GM23338 (cell line): Measurements from ENCODE around the gene HMGXB3. TPM values are rescaled to one million over a fixed set of nuclear protein-coding genes. Genes with fewer than 3 reads are reported as not detected.

ENCODE experiments used
- ATAC-seq: fragments of 200-7000 bp; cut with Tn5 transposase; 3 replicates; pipeline ENCODE4 v1.9.1; 2020
- DNase-seq: peaks from one replicate; pipeline ENCODE4 v3.0.0-alpha.2; 2015; ENCODE audit warnings: low spot score
- H2AFZ ChIP-seq: fragments of 200-600 bp; sonication (generic); 2 replicates; pipeline ENCODE4 v1.8.0; 2016; ENCODE audit warnings: antibody characterized with exemption, mild to moderate bottlenecking, moderate library complexity
- H3F3A ChIP-seq: fragments of 200-600 bp; sonication (generic); replicated peaks from 2 replicates; pipeline ENCODE4 v1.8.0; 2017; ENCODE audit warnings: antibody characterized with exemption, mixed run types, low read depth
- H3K27ac ChIP-seq: fragments of 200-600 bp; sonication (generic); 2 replicates; pipeline ENCODE4 v1.6.1; 2016; ENCODE audit warnings: low read depth
- H3K27me3 ChIP-seq: fragments of 200-600 bp; sonication (generic); 2 replicates; pipeline ENCODE4 v1.8.0; 2016; ENCODE audit warnings: mild to moderate bottlenecking, mixed run types, moderate library complexity; ENCODE audit not compliant: insufficient read depth
- H3K36me3 ChIP-seq: fragments of 200-600 bp; sonication (generic); 2 replicates; pipeline ENCODE4 v1.8.0; 2016; ENCODE audit warnings: mild to moderate bottlenecking; ENCODE audit not compliant: insufficient read depth
- H3K4me1 ChIP-seq: fragments of 200-600 bp; sonication (generic); 2 replicates; pipeline ENCODE4 v1.8.0; 2016; ENCODE audit warnings: mild to moderate bottlenecking, moderate library complexity; ENCODE audit not compliant: insufficient read depth
- H3K4me2 ChIP-seq: fragments of 200-600 bp; sonication (generic); 2 replicates; pipeline ENCODE4 v1.7.1; 2017; ENCODE audit warnings: mixed run types
- H3K4me3 ChIP-seq: fragments of 200-600 bp; sonication (generic); 2 replicates; pipeline ENCODE4 v1.6.1; 2016; ENCODE audit warnings: mixed run types
- H3K79me2 ChIP-seq: fragments of 200-600 bp; sonication (generic); replicated peaks from 2 replicates; pipeline ENCODE4 v1.8.0; 2017; ENCODE audit warnings: mild to moderate bottlenecking; ENCODE audit not compliant: insufficient read depth
- H3K9me2 ChIP-seq: fragments of 200-600 bp; sonication (generic); 2 replicates; pipeline ENCODE4 v1.8.0; 2017; ENCODE audit not compliant: insufficient read depth
- H4K20me1 ChIP-seq: fragments of 200-600 bp; sonication (generic); replicated peaks from 2 replicates; pipeline ENCODE4 v1.8.0; 2017; ENCODE audit warnings: mild to moderate bottlenecking; ENCODE audit not compliant: insufficient read depth
- H3K27ac Mint-ChIP-seq: 2 replicates; pipeline ENCODE4 v1.8.0; 2020; ENCODE audit warnings: inconsistent platforms, mild to moderate bottlenecking, moderate library complexity, mixed read lengths
- H3K27me3 Mint-ChIP-seq: 3 replicates; pipeline ENCODE4 v1.8.0; 2022; ENCODE audit warnings: low read depth, mild to moderate bottlenecking, moderate library complexity, mixed read lengths, inconsistent platforms; ENCODE audit not compliant: insufficient read depth, poor library complexity
- H3K36me3 Mint-ChIP-seq: 3 replicates; pipeline ENCODE4 v1.8.0; 2021; ENCODE audit warnings: low read depth, mild to moderate bottlenecking, inconsistent platforms, moderate library complexity, mixed read lengths
- H3K4me1 Mint-ChIP-seq: 3 replicates; pipeline ENCODE4 v1.8.0; 2020; ENCODE audit warnings: mild to moderate bottlenecking, inconsistent platforms, mixed read lengths
- H3K4me3 Mint-ChIP-seq: 3 replicates; pipeline ENCODE4 v1.8.0; 2021; ENCODE audit warnings: moderate library complexity, mild to moderate bottlenecking, inconsistent platforms, mixed read lengths
- H3K9me3 Mint-ChIP-seq: 3 replicates; pipeline ENCODE4 v1.8.0; 2020; ENCODE audit warnings: moderate library complexity, mild to moderate bottlenecking, inconsistent platforms, mixed read lengths
- CREB1 ChIP-seq: fragments of 250-450 bp; sonication (Bioruptor Pico); IDR thresholded peaks from 2 replicates; pipeline ENCODE4 v1.5.0; 2020; ENCODE audit warnings: low read depth, mild to moderate bottlenecking, moderate library complexity
- EZH2 ChIP-seq: fragments of 200-600 bp; sonication (generic); IDR thresholded peaks from one replicate; pipeline ENCODE4 v1.8.0; 2017; ENCODE audit warnings: antibody characterized with exemption, mild to moderate bottlenecking, low read depth; ENCODE audit not compliant: unreplicated experiment
- EZH2phosphoT487 ChIP-seq: fragments of 200-600 bp; sonication (generic); IDR thresholded peaks from one replicate; pipeline ENCODE4 v1.8.1; 2018; ENCODE audit warnings: antibody characterized with exemption; ENCODE audit not compliant: unreplicated experiment
- JUNB ChIP-seq: IDR thresholded peaks from one replicate; pipeline ENCODE4 v1.6.1; 2016; ENCODE audit warnings: antibody characterized with exemption; ENCODE audit not compliant: unreplicated experiment
- NANOG ChIP-seq: IDR thresholded peaks from 2 replicates; pipeline ENCODE4 v1.6.1; 2016; ENCODE audit warnings: antibody characterized with exemption, borderline replicate concordance
- POLR2AphosphoS5 ChIP-seq: IDR thresholded peaks from 2 replicates; pipeline ENCODE4 v1.6.1; 2016; ENCODE audit warnings: antibody characterized with exemption, low read depth
- STAT1 ChIP-seq: IDR thresholded peaks from one replicate; pipeline ENCODE4 v1.6.1; 2016; ENCODE audit warnings: antibody characterized with exemption; ENCODE audit not compliant: unreplicated experiment
- ZNF114 ChIP-seq: fragments of 250-450 bp; sonication (Bioruptor Pico); IDR thresholded peaks from 2 replicates; pipeline ENCODE4 v1.5.0; 2020; ENCODE audit warnings: mild to moderate bottlenecking, moderate library complexity
- ZNF331 ChIP-seq: fragments of 250-450 bp; sonication (Bioruptor Pico); IDR thresholded peaks from 2 replicates; pipeline ENCODE4 v1.5.0; 2020; ENCODE audit warnings: low read depth, mild to moderate bottlenecking, moderate library complexity
- polyA plus RNA-seq: library from polyadenylated mRNA; unstranded; fragments of >200 nt; fragmentation: Nextera tagmentation; extraction: Ambion mirVana; gene quantifications from 2 replicates; pipeline ENCODE4 v1.2.1, GENCODE V29; 2016
- total RNA-seq: library from RNA; depleted of rRNA; stranded (reverse); fragments of >200 nt; shearing (Covaris generic); gene quantifications from 2 replicates; pipeline ENCODE4 v1.2.3, GENCODE V29; 2014
- TF ChIP-seq, protein P1 (sequence below), 2 experiments: fragments of 200-600 bp in 1 of 2; sonication (generic) in 1 of 2; conservative IDR thresholded peaks; 2 replicates each; pipeline versions ENCODE4 v1.5.1 to v1.6.1; 2016 to 2017; ENCODE audit warnings: antibody characterized with exemption in 2 of 2, low read depth in 2 of 2, mild to moderate bottlenecking in 2 of 2, moderate library complexity in 1 of 2
- TF ChIP-seq, protein P2 (sequence below): IDR thresholded peaks from 2 replicates; pipeline ENCODE4 v1.6.1; 2016; ENCODE audit warnings: antibody characterized with exemption
- TF ChIP-seq, protein P3 (sequence below): fragments of 250-450 bp; sonication (Bioruptor Pico); IDR thresholded peaks from 2 replicates; pipeline ENCODE4 v1.5.0; 2020; ENCODE audit warnings: mild to moderate bottlenecking, moderate library complexity
- TF ChIP-seq, protein P4 (sequence below): IDR thresholded peaks from one replicate; pipeline ENCODE4 v1.6.1; 2018; ENCODE audit warnings: antibody characterized with exemption; ENCODE audit not compliant: unreplicated experiment

Gene HMGXB3
- total and polyA plus RNA-seq, 2 experiments from 2014 or later, result 9.4 to 37.9 TPM

DNA sequence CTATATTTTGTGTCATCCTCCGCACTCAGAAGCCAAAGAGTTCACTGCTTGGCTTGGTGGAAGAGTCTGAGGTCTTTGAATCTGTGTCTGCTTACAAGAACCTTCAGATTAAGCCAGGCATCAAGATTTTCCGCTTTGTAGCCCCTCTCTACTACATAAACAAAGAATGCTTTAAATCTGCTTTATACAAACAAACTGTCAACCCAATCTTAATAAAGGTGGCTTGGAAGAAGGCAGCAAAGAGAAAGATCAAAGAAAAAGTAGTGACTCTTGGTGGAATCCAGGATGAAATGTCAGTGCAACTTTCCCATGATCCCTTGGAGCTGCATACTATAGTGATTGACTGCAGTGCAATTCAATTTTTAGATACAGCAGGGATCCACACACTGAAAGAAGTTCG lies 19.3 kb upstream of the HMGXB3 start:
- H3K36me3 Mint-ChIP-seq, result no peaks in the 10 kb centered on the region
- no peaks in the 10 kb centered on the region for H3K4me1 Mint-ChIP-seq
- Histone ChIP-seq H3K9me2 (no peaks in the 10 kb centered on the region), H3K4me2 (no peak overlapping the region), H3F3A (no peaks in the 10 kb centered on the region), H3K36me3 (no peaks in the 10 kb centered on the region), H4K20me1 (no peaks in the 10 kb centered on the region), H3K79me2 (no peaks in the 10 kb centered on the region), H3K4me3 (no peak overlapping the region), H3K27me3 (no peaks in the 10 kb centered on the region), H3K4me1 (no peaks in the 10 kb centered on the region), H2AFZ (no peak overlapping the region), H3K27ac (no peak overlapping the region)
- no peaks in the 10 kb centered on the region for H3K27me3 Mint-ChIP-seq
- H3K9me3 Mint-ChIP-seq, result no peaks in the 10 kb centered on the region
- H3K4me3 Mint-ChIP-seq, result no peak overlapping the region
- DNase-seq (no peak), ATAC-seq (no peak)
- H3K27ac Mint-ChIP-seq, result no peak overlapping the region
- TF ChIP-seq, protein P1, sequence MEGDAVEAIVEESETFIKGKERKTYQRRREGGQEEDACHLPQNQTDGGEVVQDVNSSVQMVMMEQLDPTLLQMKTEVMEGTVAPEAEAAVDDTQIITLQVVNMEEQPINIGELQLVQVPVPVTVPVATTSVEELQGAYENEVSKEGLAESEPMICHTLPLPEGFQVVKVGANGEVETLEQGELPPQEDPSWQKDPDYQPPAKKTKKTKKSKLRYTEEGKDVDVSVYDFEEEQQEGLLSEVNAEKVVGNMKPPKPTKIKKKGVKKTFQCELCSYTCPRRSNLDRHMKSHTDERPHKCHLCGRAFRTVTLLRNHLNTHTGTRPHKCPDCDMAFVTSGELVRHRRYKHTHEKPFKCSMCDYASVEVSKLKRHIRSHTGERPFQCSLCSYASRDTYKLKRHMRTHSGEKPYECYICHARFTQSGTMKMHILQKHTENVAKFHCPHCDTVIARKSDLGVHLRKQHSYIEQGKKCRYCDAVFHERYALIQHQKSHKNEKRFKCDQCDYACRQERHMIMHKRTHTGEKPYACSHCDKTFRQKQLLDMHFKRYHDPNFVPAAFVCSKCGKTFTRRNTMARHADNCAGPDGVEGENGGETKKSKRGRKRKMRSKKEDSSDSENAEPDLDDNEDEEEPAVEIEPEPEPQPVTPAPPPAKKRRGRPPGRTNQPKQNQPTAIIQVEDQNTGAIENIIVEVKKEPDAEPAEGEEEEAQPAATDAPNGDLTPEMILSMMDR (conservative IDR thresholded peaks at IDR 0.05; ENCODE audit: low read depth in 2 of 2), result no peak
- TF ChIP-seq CREB1 (CRISPR knock-in tag), result no peak
- TF ChIP-seq STAT1, result no peak
- TF ChIP-seq EZH2, result no peak
- TF ChIP-seq, protein P2, sequence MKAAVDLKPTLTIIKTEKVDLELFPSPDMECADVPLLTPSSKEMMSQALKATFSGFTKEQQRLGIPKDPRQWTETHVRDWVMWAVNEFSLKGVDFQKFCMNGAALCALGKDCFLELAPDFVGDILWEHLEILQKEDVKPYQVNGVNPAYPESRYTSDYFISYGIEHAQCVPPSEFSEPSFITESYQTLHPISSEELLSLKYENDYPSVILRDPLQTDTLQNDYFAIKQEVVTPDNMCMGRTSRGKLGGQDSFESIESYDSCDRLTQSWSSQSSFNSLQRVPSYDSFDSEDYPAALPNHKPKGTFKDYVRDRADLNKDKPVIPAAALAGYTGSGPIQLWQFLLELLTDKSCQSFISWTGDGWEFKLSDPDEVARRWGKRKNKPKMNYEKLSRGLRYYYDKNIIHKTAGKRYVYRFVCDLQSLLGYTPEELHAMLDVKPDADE, result no peak
- no peak for TF ChIP-seq ZNF114 (CRISPR knock-in tag)
- TF ChIP-seq NANOG, result no peak
- no peak for TF ChIP-seq EZH2phosphoT487
- TF ChIP-seq, protein P3, sequence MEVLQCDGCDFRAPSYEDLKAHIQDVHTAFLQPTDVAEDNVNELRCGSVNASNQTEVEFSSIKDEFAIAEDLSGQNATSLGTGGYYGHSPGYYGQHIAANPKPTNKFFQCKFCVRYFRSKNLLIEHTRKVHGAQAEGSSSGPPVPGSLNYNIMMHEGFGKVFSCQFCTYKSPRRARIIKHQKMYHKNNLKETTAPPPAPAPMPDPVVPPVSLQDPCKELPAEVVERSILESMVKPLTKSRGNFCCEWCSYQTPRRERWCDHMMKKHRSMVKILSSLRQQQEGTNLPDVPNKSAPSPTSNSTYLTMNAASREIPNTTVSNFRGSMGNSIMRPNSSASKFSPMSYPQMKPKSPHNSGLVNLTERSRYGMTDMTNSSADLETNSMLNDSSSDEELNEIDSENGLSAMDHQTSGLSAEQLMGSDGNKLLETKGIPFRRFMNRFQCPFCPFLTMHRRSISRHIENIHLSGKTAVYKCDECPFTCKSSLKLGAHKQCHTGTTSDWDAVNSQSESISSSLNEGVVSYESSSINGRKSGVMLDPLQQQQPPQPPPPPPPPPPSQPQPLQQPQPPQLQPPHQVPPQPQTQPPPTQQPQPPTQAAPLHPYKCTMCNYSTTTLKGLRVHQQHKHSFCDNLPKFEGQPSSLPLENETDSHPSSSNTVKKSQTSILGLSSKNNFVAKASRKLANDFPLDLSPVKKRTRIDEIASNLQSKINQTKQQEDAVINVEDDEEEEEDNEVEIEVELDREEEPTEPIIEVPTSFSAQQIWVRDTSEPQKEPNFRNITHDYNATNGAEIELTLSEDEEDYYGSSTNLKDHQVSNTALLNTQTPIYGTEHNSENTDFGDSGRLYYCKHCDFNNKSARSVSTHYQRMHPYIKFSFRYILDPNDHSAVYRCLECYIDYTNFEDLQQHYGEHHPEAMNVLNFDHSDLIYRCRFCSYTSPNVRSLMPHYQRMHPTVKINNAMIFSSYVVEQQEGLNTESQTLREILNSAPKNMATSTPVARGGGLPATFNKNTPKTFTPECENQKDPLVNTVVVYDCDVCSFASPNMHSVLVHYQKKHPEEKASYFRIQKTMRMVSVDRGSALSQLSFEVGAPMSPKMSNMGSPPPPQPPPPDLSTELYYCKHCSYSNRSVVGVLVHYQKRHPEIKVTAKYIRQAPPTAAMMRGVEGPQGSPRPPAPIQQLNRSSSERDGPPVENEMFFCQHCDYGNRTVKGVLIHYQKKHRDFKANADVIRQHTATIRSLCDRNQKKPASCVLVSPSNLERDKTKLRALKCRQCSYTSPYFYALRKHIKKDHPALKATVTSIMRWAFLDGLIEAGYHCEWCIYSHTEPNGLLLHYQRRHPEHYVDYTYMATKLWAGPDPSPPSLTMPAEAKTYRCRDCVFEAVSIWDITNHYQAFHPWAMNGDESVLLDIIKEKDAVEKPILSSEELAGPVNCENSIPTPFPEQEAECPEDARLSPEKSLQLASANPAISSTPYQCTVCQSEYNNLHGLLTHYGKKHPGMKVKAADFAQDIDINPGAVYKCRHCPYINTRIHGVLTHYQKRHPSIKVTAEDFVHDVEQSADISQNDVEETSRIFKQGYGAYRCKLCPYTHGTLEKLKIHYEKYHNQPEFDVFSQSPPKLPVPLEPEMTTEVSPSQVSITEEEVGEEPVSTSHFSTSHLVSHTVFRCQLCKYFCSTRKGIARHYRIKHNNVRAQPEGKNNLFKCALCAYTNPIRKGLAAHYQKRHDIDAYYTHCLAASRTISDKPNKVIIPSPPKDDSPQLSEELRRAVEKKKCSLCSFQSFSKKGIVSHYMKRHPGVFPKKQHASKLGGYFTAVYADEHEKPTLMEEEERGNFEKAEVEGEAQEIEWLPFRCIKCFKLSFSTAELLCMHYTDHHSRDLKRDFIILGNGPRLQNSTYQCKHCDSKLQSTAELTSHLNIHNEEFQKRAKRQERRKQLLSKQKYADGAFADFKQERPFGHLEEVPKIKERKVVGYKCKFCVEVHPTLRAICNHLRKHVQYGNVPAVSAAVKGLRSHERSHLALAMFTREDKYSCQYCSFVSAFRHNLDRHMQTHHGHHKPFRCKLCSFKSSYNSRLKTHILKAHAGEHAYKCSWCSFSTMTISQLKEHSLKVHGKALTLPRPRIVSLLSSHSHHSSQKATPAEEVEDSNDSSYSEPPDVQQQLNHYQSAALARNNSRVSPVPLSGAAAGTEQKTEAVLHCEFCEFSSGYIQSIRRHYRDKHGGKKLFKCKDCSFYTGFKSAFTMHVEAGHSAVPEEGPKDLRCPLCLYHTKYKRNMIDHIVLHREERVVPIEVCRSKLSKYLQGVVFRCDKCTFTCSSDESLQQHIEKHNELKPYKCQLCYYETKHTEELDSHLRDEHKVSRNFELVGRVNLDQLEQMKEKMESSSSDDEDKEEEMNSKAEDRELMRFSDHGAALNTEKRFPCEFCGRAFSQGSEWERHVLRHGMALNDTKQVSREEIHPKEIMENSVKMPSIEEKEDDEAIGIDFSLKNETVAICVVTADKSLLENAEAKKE (CRISPR knock-in tag), result no peak
- no peak for TF ChIP-seq POLR2AphosphoS5
- TF ChIP-seq, protein P4, sequence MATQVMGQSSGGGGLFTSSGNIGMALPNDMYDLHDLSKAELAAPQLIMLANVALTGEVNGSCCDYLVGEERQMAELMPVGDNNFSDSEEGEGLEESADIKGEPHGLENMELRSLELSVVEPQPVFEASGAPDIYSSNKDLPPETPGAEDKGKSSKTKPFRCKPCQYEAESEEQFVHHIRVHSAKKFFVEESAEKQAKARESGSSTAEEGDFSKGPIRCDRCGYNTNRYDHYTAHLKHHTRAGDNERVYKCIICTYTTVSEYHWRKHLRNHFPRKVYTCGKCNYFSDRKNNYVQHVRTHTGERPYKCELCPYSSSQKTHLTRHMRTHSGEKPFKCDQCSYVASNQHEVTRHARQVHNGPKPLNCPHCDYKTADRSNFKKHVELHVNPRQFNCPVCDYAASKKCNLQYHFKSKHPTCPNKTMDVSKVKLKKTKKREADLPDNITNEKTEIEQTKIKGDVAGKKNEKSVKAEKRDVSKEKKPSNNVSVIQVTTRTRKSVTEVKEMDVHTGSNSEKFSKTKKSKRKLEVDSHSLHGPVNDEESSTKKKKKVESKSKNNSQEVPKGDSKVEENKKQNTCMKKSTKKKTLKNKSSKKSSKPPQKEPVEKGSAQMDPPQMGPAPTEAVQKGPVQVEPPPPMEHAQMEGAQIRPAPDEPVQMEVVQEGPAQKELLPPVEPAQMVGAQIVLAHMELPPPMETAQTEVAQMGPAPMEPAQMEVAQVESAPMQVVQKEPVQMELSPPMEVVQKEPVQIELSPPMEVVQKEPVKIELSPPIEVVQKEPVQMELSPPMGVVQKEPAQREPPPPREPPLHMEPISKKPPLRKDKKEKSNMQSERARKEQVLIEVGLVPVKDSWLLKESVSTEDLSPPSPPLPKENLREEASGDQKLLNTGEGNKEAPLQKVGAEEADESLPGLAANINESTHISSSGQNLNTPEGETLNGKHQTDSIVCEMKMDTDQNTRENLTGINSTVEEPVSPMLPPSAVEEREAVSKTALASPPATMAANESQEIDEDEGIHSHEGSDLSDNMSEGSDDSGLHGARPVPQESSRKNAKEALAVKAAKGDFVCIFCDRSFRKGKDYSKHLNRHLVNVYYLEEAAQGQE, result no peak
- no peak for TF ChIP-seq JUNB
- TF ChIP-seq ZNF331 (CRISPR knock-in tag), result no peak
